Ramos (cell line): Measurements from ENCODE around the gene RYR1.
"Not testable (repeated sequence)": the region's sequence is repeated elsewhere in the genome, so short reads cannot be mapped to it uniquely, and the experiment has no call there.

Experiments
- in situ Hi-C: fragments of 300-500 bp; cut with MboI; formaldehyde crosslinking; loops from one replicate; pipeline ENCODE4 v1.14.3; 2022; ENCODE audit warnings: low sequenced_read_pairs; ENCODE audit not compliant: unreplicated experiment

RYR1 gene

GRCh38 chr19:38506723-38507550, 73.4 kb downstream of the RYR1 start:
- in situ Hi-C loops = no loop called here

DNA sequence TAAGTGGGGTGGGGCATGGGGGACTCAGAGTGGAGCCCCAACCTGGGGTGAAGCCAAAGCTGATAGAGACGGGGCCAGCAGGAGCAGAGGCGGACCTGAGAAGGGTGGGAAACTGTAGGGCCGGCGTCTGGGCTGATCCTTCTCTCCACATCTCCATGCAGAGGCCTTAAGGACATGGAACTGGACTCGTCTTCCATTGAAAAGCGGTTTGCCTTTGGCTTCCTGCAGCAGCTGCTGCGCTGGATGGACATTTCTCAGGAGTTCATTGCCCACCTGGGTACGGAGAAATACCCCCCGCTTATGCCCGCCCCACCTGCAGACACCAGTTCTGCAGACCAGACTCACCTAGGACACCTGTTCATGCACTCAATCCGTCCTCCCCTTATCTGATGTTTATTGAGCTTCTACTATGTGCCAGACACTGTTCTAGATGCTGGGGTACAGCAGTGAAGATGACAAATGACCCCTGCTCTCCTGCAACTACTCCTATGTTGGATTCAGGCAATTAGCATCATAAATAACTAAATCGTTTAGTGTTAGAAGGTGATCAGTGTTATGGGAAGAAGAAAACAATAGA, 74.1 kb downstream of the RYR1 start:
- in situ Hi-C loops = no loop called here

DNA sequence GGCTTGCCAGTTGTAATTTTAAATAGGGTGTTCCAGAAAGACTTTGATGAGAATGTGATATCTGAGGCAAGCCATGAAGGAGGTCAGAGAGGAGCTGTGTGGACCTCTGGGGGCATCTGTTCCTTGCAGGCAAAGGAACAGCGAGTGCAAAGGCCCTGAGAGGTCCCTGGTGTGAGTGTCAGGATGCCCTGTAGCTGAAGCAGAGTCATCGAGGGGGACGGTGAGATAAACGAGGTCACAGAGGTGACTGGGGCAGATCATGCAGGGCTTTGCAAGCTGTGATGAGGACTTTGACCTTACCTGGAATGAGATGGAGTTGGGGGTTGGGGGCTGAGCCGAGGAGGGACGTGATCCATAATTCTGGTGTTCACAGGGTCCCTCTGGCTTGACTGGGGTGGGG, 75.0 kb downstream of the RYR1 start:
- in situ Hi-C loops = no loop called here

DNA sequence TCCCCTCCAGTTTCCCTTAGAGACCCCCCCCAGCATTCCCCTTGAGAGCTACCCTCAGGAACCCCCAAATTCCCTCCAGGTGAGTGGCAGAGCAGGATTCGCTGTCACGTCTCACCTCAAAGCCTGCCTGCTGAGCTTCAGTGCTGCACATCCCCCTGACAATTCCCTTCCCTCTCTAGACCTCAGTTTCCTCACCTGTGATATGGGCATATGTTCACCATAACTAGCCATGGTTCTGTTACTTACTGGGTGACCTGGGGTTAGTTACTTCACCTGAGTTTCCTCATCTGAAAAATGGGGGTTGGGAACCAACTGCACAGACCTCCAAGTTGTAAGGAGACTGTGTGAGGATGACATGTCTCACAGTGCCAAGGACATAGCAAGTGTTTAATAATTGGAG, 75.5 kb downstream of the RYR1 start:
- in situ Hi-C loops = no loop called here

DNA sequence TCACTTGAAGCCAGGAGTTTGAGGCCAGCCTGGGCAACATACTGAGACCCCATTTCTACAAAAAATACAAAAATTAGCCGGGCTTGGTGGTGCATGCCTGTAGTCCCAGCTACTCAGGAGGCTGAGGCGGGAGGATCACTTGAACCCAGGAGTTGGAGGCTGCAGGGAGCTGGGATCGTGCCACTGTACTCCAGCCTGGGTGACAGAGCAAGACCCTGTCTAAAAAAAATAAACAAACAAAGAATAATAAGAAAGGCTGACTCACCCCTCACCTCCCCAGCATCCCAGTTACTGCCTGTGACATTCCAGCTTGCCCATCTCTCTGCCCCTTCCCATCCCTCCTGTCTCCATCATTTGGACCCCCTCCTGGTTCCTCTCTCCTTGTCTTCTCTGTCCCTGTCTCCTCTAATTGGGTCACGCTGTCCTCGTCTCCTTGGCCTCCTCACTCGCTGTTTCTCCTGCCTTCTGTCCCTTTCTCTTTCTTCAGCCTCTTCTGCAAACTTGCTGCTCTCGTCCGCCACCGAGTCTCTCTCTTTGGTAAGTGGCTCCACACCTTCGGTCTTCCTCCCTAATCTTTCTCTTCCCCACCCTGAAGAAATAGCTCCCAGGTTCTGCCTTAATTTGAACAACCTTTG, 77.7 kb downstream of the RYR1 start:
- in situ Hi-C loops = no loop called here

GRCh38 chr19:38512277-38512676, 78.8 kb downstream of the RYR1 start:
- in situ Hi-C loops = no loop called here

DNA sequence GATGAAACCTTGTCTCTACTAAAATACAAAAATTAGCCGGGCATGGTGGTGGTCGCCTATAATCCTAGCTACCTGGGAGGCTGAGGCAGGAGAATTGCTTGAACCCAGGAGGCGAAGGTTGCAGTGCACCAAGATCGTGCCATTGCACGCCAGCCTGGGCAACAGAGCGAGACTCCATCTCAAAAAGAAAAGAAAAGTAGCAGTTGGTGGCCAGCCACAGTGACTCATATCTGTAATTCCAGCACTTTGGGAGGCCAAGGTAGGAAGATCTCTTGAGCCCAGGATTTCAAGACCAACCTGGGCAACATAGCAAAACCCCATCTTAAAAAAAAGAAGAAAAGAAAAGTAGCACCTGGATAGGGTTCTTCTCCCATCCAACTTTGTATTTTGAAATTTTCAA, 79.7 kb downstream of the RYR1 start:
- in situ Hi-C loops = not testable (repeated sequence)

- in situ Hi-C loops = no loop called here
Measured at GRCh38 chr19:38513762-38514167, 80.3 kb downstream of the RYR1 start.

DNA sequence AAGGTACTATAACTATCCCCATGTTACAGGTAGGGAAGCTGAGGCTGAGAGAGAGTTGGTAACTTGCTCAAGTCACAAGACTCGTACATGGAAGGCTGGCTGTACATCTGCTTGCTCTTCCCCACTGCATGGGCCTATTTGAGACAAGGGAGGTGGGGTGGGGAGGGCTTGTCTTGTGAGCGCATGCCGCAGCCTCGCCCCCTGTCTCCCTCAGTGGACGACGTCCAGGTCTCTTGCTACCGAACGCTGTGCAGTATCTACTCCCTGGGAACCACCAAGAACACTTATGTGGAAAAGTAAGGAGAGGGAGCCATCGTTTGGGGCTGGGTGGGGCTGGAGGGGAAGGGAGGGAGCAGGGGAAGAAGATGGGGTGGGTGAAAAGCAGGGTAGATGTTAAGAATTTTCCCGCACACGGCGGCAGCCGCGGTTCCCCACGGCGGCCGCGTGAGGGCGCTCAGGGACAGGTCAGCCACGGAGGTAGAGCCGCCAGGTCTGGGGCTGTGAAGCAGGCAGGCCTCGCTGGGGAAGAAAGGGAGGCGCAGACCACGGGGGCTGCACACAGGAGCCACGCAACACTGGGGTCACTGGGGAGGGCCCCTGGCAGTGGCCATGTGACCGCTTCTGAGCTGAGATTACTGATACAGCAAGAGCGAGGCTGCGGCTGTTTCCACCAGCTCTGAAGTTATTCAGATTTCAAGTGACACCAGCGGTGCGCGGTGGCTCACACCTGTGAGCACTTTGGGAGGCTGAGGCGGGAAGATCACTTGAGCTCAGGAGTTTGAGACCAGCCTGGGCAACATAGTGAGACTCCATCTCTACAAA, 81.5 kb downstream of the RYR1 start:
- in situ Hi-C loops = no loop called here

DNA sequence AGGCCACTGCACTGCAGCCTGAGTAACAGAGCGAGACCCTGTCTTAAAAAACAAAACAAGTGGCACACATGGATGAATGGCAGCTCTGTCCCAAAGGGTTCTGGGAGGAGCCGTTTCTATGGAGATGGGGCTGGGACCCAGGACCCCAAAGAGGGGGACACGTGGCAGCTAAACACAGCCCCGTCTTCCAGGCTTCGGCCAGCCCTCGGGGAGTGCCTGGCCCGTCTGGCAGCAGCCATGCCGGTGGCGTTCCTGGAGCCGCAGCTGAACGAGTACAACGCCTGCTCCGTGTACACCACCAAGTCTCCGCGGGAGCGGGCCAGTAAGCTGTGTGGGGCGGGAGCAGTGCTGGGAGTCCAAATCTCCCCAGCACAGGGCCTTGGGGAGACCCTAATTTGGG, 82.4 kb downstream of the RYR1 start:
- in situ Hi-C loops = no loop called here

GRCh38 chr19:38516802-38517201, 83.3 kb downstream of the RYR1 start:
- in situ Hi-C loops = no loop called here

GRCh38 chr19:38517321-38517720, 83.8 kb downstream of the RYR1 start:
- in situ Hi-C loops = no loop called here

GRCh38 chr19:38517980-38518379, 84.5 kb downstream of the RYR1 start:
- in situ Hi-C loops = not testable (repeated sequence)

- in situ Hi-C loops = no loop called here
Measured at GRCh38 chr19:38519168-38519567, 85.7 kb downstream of the RYR1 start.

DNA sequence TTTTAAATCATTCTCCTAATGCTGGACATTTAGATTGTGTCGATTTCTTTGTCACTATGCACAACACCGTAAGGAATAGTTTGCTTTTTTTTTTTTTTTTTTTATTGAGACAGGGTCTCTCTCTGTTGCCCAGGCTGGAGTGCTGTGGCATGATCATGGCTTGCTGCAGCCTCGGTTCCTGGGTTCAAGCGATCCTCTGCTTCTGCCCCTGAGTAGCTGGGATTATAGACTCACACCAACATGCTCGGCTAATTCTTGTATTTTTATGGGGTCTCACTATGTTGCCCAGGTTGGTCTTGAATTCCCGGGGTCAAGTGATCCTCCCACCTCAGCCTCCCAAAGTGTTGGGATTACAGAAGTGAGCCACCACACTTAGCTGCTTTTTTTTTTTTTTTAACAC, 86.5 kb downstream of the RYR1 start:
- in situ Hi-C loops = no loop called here

- in situ Hi-C loops = no loop called here
Measured at GRCh38 chr19:38522915-38523314, 89.4 kb downstream of the RYR1 start.

- in situ Hi-C loops = no loop called here
Measured at GRCh38 chr19:38523319-38523718, 89.8 kb downstream of the RYR1 start.

- in situ Hi-C loops = no loop called here
Measured at GRCh38 chr19:38524369-38524768, 90.9 kb downstream of the RYR1 start.

- in situ Hi-C loops = loop anchor here (25.0 kb wide), 1 partner anchor 412 kb away; the partner anchor contains the start of genes MRPS12 and SARS2
Measured at GRCh38 chr19:38524994-38525634, 91.6 kb downstream of the RYR1 start.

GRCh38 chr19:38526430-38526829, 92.9 kb downstream of the RYR1 start:
- in situ Hi-C loops = loop anchor here (25.0 kb wide), 1 partner anchor 411 kb away; the partner anchor contains the start of genes MRPS12 and SARS2
